Kidney (tissue), 14 donors: ENCODE measurements around the gene ALDOC. TPM values are rescaled to one million over a fixed set of nuclear protein-coding genes. Genes with fewer than 3 reads are reported as not detected.

Experiments
- DNase-seq, 5 donors: peaks; one replicate each; pipeline ENCODE4 v3.0.0-alpha.2; 2013 to 2020
- FAIRE-seq: peaks from 2 replicates; lab custom pipeline; 2012; peaks lifted over from hg19 to GRCh38; lab: Jason Lieb, UNC
- H3K27ac ChIP-seq, 2 donors: one replicate each; pipeline ENCODE4 v1.7.0; 2013; ENCODE audit warnings: low read depth in 2 of 2, low read length in 2 of 2, inconsistent platforms in 1 of 2
- H3K27me3 ChIP-seq: one replicate; pipeline ENCODE4 v1.7.1; 2013; ENCODE audit warnings: low read length, inconsistent platforms; ENCODE audit not compliant: control insufficient read depth, insufficient read depth
- H3K36me3 ChIP-seq, 3 donors: one replicate each; pipeline versions ENCODE4 v1.7.0 to v1.7.1; 2013; ENCODE audit warnings: low read length in 3 of 3, control low read depth in 1 of 3, inconsistent platforms in 1 of 3; ENCODE audit not compliant: insufficient read depth in 3 of 3, control insufficient read depth in 2 of 3
- H3K4me1 ChIP-seq, 3 donors: one replicate each; pipeline versions ENCODE4 v1.7.0 to v1.7.1; 2013; ENCODE audit warnings: low read length in 3 of 3, inconsistent platforms in 1 of 3, low read depth in 1 of 3; ENCODE audit not compliant: control insufficient read depth in 2 of 3, insufficient read depth in 2 of 3
- H3K4me3 ChIP-seq, 3 donors: one replicate each; pipeline versions ENCODE4 v1.7.0 to v1.8.1; 2013; ENCODE audit warnings: low read length in 3 of 3, control low read depth in 1 of 3, inconsistent platforms in 1 of 3
- H3K9ac ChIP-seq, 3 donors: one replicate each; pipeline versions ENCODE4 v1.7.0 to v1.7.1; 2013; ENCODE audit warnings: low read length in 3 of 3, control low read depth in 1 of 3, inconsistent platforms in 1 of 3
- H3K9me3 ChIP-seq, 3 donors: one replicate each; pipeline versions ENCODE4 v1.7.0 to v1.7.1; 2013; ENCODE audit warnings: low read length in 3 of 3, control low read depth in 1 of 3, inconsistent platforms in 1 of 3; ENCODE audit not compliant: control insufficient read depth in 2 of 3, insufficient read depth in 1 of 3
- CTCF ChIP-seq: IDR thresholded peaks from 3 replicates; pipeline ENCODE4 v1.5.1; 2012; ENCODE audit warnings: mild to moderate bottlenecking, moderate library complexity, borderline replicate concordance; ENCODE audit not compliant: insufficient read depth; ENCODE audit errors: extremely low read depth
- intact Hi-C: fragments of 100-400 bp; cut with DNase I; formaldehyde crosslinking; loops from one replicate; pipeline ENCODE4 v1.11.1; 2022
- polyA plus RNA-seq: library from polyadenylated mRNA; stranded (reverse); fragments of 350-450 nt; fragmentation: Illumina TruSeq; extraction: RNeasy Lipid Tissue Mini Kit (QIAGEN cat#74804); gene quantifications from one replicate; pipeline ENCODE4 v1.2.3, GENCODE V29; 2014; ENCODE audit warnings: low read depth, low replicate concordance; ENCODE audit not compliant: insufficient read depth
- total RNA-seq: library from RNA; stranded (reverse); fragmentation: NEBNext Ultra II Directional; extraction: Animal tissue kit (Norgen Biotek cat#: 25700); gene quantifications from one replicate; pipeline ENCODE4 v1.2.1, GENCODE V29; 2021
- donor health status: control.
- donor health status: control.
- donor health status: control.
- donor health status: control.
- donor health status: control.
- donor health status: DM: yes; HTN: yes; CAD: no.
- donor health status: Normal renal cell carcinoma (clear cell type).

Gene ALDOC
- total and polyA plus RNA-seq, 2 donors from 2014 or later = 7.1 to 21.9 TPM

DNA sequence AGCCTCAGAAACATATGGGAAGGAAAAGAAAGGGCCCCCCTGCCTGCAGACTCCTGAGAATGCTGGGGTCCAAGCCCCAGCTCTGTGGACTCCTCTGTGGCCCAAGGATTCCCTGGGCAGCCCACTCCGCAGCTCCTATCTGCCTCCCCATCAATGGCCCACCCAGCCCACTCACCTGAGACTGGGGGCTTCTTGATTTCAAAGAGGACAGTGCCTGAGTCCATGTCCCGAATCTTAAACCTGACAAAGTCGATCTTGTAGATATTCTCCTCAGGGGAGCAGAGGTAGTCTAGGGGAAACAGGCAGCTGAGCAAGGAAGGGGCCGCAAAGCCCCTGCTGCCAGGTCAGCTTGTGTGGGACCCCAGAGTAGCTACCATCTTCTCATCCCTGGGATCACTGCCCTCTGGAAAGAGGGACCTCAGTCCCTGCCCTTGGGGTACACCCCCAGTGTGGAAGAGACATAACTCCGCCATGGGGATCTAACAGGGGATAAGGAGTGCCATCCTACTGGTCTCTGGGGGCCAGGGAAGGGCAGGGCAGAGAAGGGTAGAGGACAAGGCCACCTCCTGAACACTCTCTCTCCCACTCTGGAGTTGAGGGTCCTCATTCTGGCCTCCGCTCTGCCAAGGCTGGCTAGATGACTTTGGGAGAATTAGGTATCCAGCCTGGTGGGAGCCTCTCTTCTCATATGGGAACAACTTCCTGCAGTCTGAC is 28.1 kb downstream of the ALDOC start:
- FAIRE-seq (no peak), DNase-seq (no peak)
- Histone ChIP-seq H3K27ac (no peak overlapping the region), H3K9ac (no peak overlapping the region), H3K9me3 (no peaks in the 10 kb centered on the region), H3K4me1 (peaks cover 2 to 12% (median 8%) of the 10 kb centered on the region in 3 donors), H3K27me3 (no peaks in the 10 kb centered on the region), H3K36me3 (peaks cover 0 to 6% (median under 1%) of the 10 kb centered on the region in 3 donors), H3K4me3 (no peak overlapping the region)
- TF ChIP-seq CTCF = no peak
- intact Hi-C loops = no loop called here

- Histone ChIP-seq H3K4me1 (peaks cover 0 to 12% (median 8%) of the 10 kb centered on the region in 3 donors), H3K27me3 (no peaks in the 10 kb centered on the region), H3K9me3 (no peaks in the 10 kb centered on the region), H3K36me3 (no peaks in the 10 kb centered on the region), H3K4me3 (no peak overlapping the region), H3K27ac (no peak overlapping the region), H3K9ac (no peak overlapping the region)
- peak; percentile 79 to 89 (median 83) for DNase-seq
- no peak for FAIRE-seq
- TF ChIP-seq CTCF = peak; percentile 88
- intact Hi-C loops = no loop called here
These were observed 28.9 kb downstream of the ALDOC start for GRCh38 chr17:28547623-28548416.

DNA sequence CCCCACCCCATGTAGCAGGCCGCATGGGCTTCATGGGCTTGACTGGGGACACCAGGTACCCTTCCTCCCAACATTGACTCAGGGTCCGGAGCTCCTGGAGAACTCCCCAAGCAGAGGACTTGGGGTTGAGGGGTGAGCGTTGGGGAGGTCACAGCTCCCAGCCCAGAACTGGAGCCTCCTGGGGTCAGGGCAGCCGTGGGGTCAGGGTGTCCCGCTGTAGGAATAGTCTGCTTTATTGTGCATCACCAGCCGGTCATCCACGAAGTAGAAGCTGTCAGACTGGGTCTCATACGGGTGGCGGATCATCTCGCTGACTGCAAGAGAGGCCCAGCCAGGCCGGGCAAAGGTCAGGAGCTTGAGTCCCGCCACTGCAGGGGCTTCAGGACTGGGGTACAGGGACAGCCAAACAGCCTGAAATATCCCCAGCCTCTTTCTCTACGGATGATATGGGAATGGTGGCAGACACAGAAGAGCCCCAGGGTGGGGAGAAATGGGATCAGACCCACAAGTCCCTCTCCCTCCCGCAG is 29.5 kb downstream of the ALDOC start:
- Histone ChIP-seq H3K27me3 (no peaks in the 10 kb centered on the region), H3K36me3 (no peaks in the 10 kb centered on the region), H3K27ac (no peak overlapping the region), H3K9me3 (no peaks in the 10 kb centered on the region), H3K4me1 (peaks cover 0 to 12% (median 8%) of the 10 kb centered on the region in 3 donors), H3K4me3 (no peak overlapping the region), H3K9ac (no peak overlapping the region)
- intact Hi-C loops = no loop called here
- FAIRE-seq = no peak
- peak in 1 of 5 donors; percentile 50 for DNase-seq
- no peak for TF ChIP-seq CTCF
